ENCODE results near the gene P2RX7.

The P2RX7 gene

DNA sequence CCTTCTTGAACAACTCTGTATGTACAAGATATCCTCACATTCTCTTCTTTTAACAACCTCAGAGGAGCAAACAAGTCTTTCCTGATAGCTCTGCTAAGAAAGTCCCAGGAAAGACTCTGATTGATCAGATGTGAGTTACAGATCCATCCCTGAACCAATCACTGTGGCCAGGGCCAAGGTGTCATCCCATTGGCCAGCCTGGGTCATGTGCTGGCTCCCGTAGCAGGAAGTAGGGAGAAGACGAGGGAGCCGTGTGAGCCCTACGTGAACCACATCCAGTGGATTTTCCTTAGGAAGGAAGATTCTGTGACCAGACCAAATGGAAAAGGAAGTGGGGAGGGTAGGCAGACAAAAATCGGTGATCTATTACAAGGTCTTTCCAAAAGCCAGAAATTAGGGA, 5.6 kb downstream of the P2RX7 start:
- ATAC-seq (ENCODE audit: insufficient read depth, low read depth) (no peak), DNase-seq (no peak)
- Histone ChIP-seq H4K20me1 (ENCODE audit: insufficient read depth, low read length) (no peaks in the 10 kb centered on the region), H3K27ac (ENCODE audit: low read length) (no peak overlapping the region), H3K36me3 (ENCODE audit: insufficient read depth, low read length) (no peaks in the 10 kb centered on the region), H3K27me3 (ENCODE audit: insufficient read depth, low read length, poor library complexity) (no peaks in the 10 kb centered on the region), H3K9ac (ENCODE audit: low read depth, low read length) (no peak overlapping the region), H3K4me2 (ENCODE audit: insufficient read depth, low read length) (no peak overlapping the region), H3K79me2 (ENCODE audit: insufficient read depth, low read length) (no peaks in the 10 kb centered on the region), H3K4me3 (ENCODE audit: low read depth in 1 of 2, low read length in 2 of 2) (no peak overlapping the region), H3K9me3 (ENCODE audit: insufficient read depth, low read length, severe bottlenecking) (no peaks in the 10 kb centered on the region), H3K4me1 (ENCODE audit: insufficient read depth, low read length) (peaks cover 9% of the 10 kb centered on the region), H2AFZ (ENCODE audit: low read depth, low read length) (no peak overlapping the region; the same call in 1 of the 2 replicates)
- TF ChIP-seq, protein P1, sequence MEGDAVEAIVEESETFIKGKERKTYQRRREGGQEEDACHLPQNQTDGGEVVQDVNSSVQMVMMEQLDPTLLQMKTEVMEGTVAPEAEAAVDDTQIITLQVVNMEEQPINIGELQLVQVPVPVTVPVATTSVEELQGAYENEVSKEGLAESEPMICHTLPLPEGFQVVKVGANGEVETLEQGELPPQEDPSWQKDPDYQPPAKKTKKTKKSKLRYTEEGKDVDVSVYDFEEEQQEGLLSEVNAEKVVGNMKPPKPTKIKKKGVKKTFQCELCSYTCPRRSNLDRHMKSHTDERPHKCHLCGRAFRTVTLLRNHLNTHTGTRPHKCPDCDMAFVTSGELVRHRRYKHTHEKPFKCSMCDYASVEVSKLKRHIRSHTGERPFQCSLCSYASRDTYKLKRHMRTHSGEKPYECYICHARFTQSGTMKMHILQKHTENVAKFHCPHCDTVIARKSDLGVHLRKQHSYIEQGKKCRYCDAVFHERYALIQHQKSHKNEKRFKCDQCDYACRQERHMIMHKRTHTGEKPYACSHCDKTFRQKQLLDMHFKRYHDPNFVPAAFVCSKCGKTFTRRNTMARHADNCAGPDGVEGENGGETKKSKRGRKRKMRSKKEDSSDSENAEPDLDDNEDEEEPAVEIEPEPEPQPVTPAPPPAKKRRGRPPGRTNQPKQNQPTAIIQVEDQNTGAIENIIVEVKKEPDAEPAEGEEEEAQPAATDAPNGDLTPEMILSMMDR (IDR thresholded peaks at IDR 0.05; ENCODE audit: borderline replicate concordance, extremely low read depth, low read length, poor library complexity, severe bottlenecking): no peak
- no peak for TF ChIP-seq EZH2 (IDR thresholded peaks at IDR 0.05; ENCODE audit: borderline replicate concordance, low read depth, low read length, severe bottlenecking)

DNA sequence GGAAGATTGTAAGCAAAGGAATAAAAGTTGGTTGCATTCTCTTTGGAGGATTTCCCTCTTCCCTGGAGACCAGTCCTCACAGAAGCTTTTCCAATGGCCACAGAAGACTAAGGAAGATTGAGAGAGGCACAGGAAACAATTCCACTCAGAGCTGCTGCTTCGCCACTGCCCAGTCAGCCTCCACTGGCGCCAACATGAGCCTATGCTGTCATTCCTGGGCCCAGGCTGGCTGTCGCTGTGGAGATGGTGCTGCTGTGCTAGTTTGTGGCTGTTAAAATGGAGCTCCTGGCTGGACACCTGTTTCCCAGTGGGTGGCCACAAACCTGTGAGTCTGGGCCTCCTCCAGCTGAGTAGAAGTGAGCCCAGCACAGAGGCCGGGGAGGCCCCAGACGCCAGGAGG, 6.6 kb downstream of the P2RX7 start:
- H3K9ac ChIP-seq (ENCODE audit: low read depth, low read length): no peak overlapping the region
- peaks cover 7% of the 10 kb centered on the region for H3K4me1 ChIP-seq (ENCODE audit: insufficient read depth, low read length)
- H3K9me3 ChIP-seq (ENCODE audit: insufficient read depth, low read length, severe bottlenecking): no peaks in the 10 kb centered on the region
- ATAC-seq (ENCODE audit: insufficient read depth, low read depth) (no peak), DNase-seq (no peak)
- H2AFZ ChIP-seq (ENCODE audit: low read depth, low read length): no peak overlapping the region
- no peaks in the 10 kb centered on the region for H4K20me1 ChIP-seq (ENCODE audit: insufficient read depth, low read length)
- H3K36me3 ChIP-seq (ENCODE audit: insufficient read depth, low read length): no peaks in the 10 kb centered on the region
- no peak overlapping the region for H3K4me3 ChIP-seq (ENCODE audit: low read depth in 1 of 2, low read length in 2 of 2)
- H3K27me3 ChIP-seq (ENCODE audit: insufficient read depth, low read length, poor library complexity): no peaks in the 10 kb centered on the region
- no peak overlapping the region for H3K4me2 ChIP-seq (ENCODE audit: insufficient read depth, low read length)
- no peaks in the 10 kb centered on the region for H3K79me2 ChIP-seq (ENCODE audit: insufficient read depth, low read length)
- TF ChIP-seq, protein P1 (IDR thresholded peaks at IDR 0.05; ENCODE audit: borderline replicate concordance, extremely low read depth, low read length, poor library complexity, severe bottlenecking): no peak
- TF ChIP-seq EZH2 (IDR thresholded peaks at IDR 0.05; ENCODE audit: borderline replicate concordance, low read depth, low read length, severe bottlenecking): no peak
- no peak overlapping the region for H3K27ac ChIP-seq (ENCODE audit: low read length)

DNA sequence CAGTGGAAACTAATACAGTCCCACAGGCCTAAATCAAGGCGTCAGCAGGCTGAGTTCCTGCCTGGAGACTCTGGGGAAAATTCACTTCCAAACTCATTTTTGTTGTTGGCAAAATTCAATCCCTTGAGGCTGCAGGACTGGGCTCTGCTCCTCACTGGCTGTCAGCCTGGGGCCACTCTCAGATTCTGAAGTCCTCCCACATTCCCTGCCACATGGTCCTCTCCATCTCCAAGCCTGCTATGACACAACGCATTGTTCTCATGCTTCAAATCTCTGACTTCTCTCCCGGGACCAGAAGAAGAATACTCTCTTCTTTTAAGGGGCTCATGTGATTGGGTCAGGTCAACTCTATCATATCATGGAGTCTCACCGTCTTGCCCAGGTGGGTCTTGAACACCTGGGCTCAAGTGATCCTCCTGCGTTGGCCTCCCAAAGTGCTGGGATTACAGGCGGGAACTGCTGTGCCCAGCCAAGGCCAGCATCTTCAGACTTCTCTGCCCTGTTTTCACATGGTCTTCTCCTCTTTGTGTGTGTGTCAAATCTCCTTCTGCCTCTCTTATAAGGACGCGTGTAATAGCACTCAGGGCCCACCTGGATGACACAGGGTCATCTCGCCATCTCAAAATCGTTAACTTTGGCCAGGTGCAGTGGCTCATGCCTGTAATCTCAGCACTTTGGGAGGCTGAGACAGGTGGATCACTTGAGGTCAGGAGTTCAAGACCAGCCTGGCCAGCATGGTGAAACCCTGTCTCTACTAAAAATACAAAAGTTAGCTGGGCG, 9.7 kb downstream of the P2RX7 start:
- ATAC-seq (ENCODE audit: insufficient read depth, low read depth): no peak

More for the DNA sequence above, 9.7 kb downstream of the P2RX7 start:
- no peaks in the 10 kb centered on the region for H3K9me3 ChIP-seq (ENCODE audit: insufficient read depth, low read length, severe bottlenecking)
- no peak for DNase-seq
- H3K36me3 ChIP-seq (ENCODE audit: insufficient read depth, low read length): no peaks in the 10 kb centered on the region
- TF ChIP-seq, protein P1 (IDR thresholded peaks at IDR 0.05; ENCODE audit: borderline replicate concordance, extremely low read depth, low read length, poor library complexity, severe bottlenecking): no peak
- H2AFZ ChIP-seq (ENCODE audit: low read depth, low read length): no peak overlapping the region
- peaks cover 11% of the 10 kb centered on the region for H3K4me1 ChIP-seq (ENCODE audit: insufficient read depth, low read length)
- no peak overlapping the region for H3K4me3 ChIP-seq (ENCODE audit: low read depth in 1 of 2, low read length in 2 of 2)
- no peak overlapping the region for H3K4me2 ChIP-seq (ENCODE audit: insufficient read depth, low read length)
- no peaks in the 10 kb centered on the region for H3K27me3 ChIP-seq (ENCODE audit: insufficient read depth, low read length, poor library complexity)
- no peak overlapping the region for H3K9ac ChIP-seq (ENCODE audit: low read depth, low read length)
- no peaks in the 10 kb centered on the region for H4K20me1 ChIP-seq (ENCODE audit: insufficient read depth, low read length)
- H3K27ac ChIP-seq (ENCODE audit: low read length): no peak overlapping the region
- no peaks in the 10 kb centered on the region for H3K79me2 ChIP-seq (ENCODE audit: insufficient read depth, low read length)

Data from DND-41 (cell line).